ENCODE data around the gene HSPG2.

GRCh38 chr1:21896026-21896425, 41.1 kb downstream of the HSPG2 start:
- TF ChIP-seq CTCF (IDR thresholded peaks at IDR 0.05) (no peak), EZH2 (IDR thresholded peaks at IDR 0.05; ENCODE audit: borderline replicate concordance, insufficient read depth, low read depth, low read length, poor library complexity, severe bottlenecking) (no peak)

Measured in B cell (primary cell).